Measurements from ENCODE around the gene PTPRN2. TPM values are rescaled to one million over a fixed set of nuclear protein-coding genes. Genes with fewer than 3 reads are reported as not detected.
"Not testable (repeated sequence)": the region's sequence is repeated elsewhere in the genome, so short reads cannot be mapped to it uniquely, and the experiment has no call there.

PTPRN2 gene
- polyA plus RNA-seq, 1 experiment: 0.02 TPM

DNA sequence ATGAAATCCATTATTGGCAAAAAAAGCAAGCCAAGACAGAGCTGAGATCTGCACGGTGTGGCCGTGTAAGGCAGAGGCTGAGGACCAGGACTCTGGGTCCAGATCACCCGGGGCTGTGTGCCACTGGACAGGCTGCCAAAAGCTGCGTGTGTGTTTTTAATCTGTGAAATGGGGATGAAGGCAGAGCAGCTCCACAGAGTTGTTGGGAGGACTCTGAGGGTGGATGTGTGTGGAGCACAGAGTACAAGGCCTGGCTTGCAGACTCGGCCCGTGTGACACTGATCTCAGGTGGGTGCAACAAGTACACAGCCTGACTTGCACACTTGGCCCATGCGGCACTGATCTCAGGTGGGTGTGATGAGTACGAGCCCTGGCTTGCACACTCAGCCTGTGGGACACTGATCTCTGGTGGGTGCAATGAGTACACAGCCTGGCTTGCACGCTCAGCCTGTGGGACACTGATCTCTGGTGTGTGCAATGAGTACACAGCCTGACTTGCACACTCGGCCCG, 921.0 kb downstream of the PTPRN2 start:
- DNase-seq (ENCODE audit: low read depth, low spot score): no peak
- Histone ChIP-seq H3K27me3 (ENCODE audit: control insufficient read depth, insufficient read depth, low read length) (no peaks in the 10 kb centered on the region), H3K4me3 (ENCODE audit: low read depth, low read length) (no peak overlapping the region), H3K27ac (ENCODE audit: low read depth, low read length) (no peak overlapping the region), H3K9me3 (ENCODE audit: control insufficient read depth, insufficient read depth, low read length) (peaks cover 89% of the 10 kb centered on the region)
- TF ChIP-seq, protein P1, sequence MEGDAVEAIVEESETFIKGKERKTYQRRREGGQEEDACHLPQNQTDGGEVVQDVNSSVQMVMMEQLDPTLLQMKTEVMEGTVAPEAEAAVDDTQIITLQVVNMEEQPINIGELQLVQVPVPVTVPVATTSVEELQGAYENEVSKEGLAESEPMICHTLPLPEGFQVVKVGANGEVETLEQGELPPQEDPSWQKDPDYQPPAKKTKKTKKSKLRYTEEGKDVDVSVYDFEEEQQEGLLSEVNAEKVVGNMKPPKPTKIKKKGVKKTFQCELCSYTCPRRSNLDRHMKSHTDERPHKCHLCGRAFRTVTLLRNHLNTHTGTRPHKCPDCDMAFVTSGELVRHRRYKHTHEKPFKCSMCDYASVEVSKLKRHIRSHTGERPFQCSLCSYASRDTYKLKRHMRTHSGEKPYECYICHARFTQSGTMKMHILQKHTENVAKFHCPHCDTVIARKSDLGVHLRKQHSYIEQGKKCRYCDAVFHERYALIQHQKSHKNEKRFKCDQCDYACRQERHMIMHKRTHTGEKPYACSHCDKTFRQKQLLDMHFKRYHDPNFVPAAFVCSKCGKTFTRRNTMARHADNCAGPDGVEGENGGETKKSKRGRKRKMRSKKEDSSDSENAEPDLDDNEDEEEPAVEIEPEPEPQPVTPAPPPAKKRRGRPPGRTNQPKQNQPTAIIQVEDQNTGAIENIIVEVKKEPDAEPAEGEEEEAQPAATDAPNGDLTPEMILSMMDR (IDR thresholded peaks at IDR 0.05; ENCODE audit: low read depth, low read length): no peak
- ChIA-PET POLR2A (no interaction called here), CTCF (interaction anchor here (0.6 kb wide), 1 partner anchor 106 kb away, joined by 3 read pairs; no protein-coding TSS in a partner anchor)

DNA sequence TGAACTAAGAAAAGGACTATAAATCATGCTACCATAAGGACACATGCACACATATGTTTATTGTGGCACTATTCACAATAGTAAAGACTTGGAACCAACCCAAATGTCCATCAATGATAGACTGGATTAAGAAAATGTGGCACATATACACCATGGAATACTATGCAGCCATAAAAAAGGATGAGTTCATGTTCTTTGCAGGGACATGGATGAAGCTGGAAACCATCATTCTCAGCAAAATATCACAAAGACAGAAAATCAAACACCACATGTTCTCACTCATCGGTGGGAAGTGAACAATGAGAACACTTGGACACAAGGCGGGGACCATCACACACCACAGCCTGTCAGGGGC, 922.0 kb downstream of the PTPRN2 start:
- DNase-seq (ENCODE audit: low read depth, low spot score); CTCF ChIA-PET; H3K27ac ChIP-seq (ENCODE audit: low read depth, low read length); H3K4me3 ChIP-seq (ENCODE audit: low read depth, low read length); POLR2A ChIA-PET; H3K27me3 ChIP-seq (ENCODE audit: control insufficient read depth, insufficient read depth, low read length): not testable (repeated sequence)
- peaks cover 89% of the 10 kb centered on the region for H3K9me3 ChIP-seq (ENCODE audit: control insufficient read depth, insufficient read depth, low read length)

DNA sequence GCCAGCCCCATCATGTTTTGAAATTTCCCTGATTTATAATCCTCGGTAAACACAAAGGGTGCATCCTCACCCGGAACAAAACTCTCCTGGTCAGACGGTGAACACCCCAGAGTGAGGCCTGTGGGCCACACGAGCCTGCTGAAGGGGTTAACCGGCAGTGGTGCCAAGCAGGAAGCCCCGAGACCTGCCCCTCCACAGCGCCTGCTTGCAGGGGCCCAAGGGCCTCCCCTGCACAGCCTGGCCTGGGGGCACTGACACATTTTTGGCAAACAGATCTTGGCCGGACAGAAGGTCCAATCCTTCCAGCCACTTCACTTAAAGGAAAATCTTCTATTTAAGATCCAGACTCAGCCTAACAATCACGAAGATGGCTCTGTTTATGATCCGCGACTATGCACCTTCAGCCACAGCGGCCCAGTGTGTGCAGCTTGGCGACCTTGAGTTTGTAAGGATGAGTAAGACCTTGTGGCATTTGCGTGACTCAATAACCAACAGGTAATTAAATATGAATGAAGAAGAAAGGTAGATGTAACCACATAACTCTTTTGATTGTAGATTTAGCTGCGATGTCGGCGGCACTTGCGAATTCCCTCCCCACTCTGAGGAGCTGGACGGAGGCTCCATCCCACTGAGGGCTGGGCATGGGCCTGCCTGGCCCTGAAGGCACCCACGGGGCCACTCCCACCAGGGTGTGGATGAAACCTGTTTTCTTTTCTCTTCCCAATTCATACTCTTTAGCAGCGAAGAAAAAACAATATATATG, 922.6 kb downstream of the PTPRN2 start:
- DNase-seq (ENCODE audit: low read depth, low spot score): no peak
- ChIA-PET POLR2A (no interaction called here), CTCF (no interaction called here)
- Histone ChIP-seq H3K27ac (ENCODE audit: low read depth, low read length) (no peak overlapping the region), H3K9me3 (ENCODE audit: control insufficient read depth, insufficient read depth, low read length) (peaks cover 86% of the 10 kb centered on the region), H3K4me3 (ENCODE audit: low read depth, low read length) (no peak overlapping the region), H3K27me3 (ENCODE audit: control insufficient read depth, insufficient read depth, low read length) (no peaks in the 10 kb centered on the region)
- TF ChIP-seq, protein P1 (IDR thresholded peaks at IDR 0.05; ENCODE audit: low read depth, low read length): no peak

DNA sequence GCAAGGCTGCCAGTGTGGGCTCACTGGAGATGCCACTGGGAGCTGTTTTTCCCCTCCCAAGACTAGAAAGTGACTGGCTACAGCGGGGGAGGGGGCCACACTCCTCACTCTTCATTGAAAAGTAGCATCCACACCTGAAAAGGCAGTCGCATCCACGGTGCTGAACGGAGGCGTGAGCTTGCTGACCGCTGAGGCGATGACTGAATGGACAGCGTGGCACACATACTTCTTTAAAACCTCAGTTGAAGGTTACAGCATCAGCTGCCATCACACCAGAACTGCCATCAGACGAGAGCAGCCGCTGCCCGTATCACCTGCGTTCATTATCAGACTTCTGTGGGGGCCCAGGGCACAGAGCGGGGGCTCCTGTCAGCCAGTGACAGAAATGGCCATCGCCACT, 923.6 kb downstream of the PTPRN2 start:
- H3K27ac ChIP-seq (ENCODE audit: low read depth, low read length): no peak overlapping the region
- peaks cover 76% of the 10 kb centered on the region for H3K9me3 ChIP-seq (ENCODE audit: control insufficient read depth, insufficient read depth, low read length)
- ChIA-PET CTCF (no interaction called here), POLR2A (no interaction called here)
- H3K4me3 ChIP-seq (ENCODE audit: low read depth, low read length): no peak overlapping the region
- no peak for DNase-seq (ENCODE audit: low read depth, low spot score)
- TF ChIP-seq, protein P1 (IDR thresholded peaks at IDR 0.05; ENCODE audit: low read depth, low read length): no peak
- no peaks in the 10 kb centered on the region for H3K27me3 ChIP-seq (ENCODE audit: control insufficient read depth, insufficient read depth, low read length)

DNA sequence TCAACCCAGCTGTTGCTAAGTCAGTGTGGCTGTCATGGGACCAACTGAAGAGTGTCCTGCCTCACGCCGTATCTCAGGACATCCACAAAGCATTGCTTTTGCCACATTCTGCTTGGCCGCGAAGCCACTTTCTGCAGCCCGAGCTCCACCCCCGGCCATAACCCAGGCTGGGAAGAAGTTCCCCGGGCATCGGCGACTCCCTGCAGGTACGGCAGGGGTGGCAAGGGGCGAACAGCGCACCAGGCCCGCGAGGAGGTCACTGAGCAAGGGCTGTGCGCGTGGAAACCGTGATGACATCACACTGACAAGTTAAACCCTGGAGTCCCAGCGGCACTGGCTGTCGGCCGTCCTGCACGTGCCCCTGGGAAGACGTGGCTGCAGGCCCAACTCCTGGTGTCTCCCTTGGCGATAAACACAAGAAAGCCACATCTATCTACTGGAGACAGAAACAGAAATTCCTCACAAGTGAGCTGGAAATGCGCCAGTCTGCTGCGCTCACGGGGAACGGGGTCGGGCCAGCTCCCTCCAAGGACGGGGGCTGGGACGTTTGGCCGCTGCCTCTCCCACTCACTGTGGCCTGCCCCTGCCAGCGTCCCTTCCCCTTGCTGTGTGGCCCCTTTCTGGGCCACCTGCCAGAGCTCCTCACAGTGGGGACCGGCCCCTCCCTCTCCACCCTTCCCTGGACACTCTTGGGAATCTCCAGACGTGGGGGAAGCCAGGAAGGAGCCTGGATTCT, 924.5 kb downstream of the PTPRN2 start:
- TF ChIP-seq, protein P1 (IDR thresholded peaks at IDR 0.05; ENCODE audit: low read depth, low read length): no peak
- no peak overlapping the region for H3K27ac ChIP-seq (ENCODE audit: low read depth, low read length)
- peaks cover 76% of the 10 kb centered on the region for H3K9me3 ChIP-seq (ENCODE audit: control insufficient read depth, insufficient read depth, low read length)
- CTCF ChIA-PET: no interaction called here
- no peaks in the 10 kb centered on the region for H3K27me3 ChIP-seq (ENCODE audit: control insufficient read depth, insufficient read depth, low read length)
- H3K4me3 ChIP-seq (ENCODE audit: low read depth, low read length): no peak overlapping the region
- no peak for DNase-seq (ENCODE audit: low read depth, low spot score)
- POLR2A ChIA-PET: no interaction called here
